T-helper 2 cell treated with Interferon-gamma antibody and Interleukin-4, amounts not matched to agents 100 ng/mL and 5 ng/mL, for 36 hours (primary cell): ENCODE measurements around the gene AAK1. TPM values are rescaled to one million over a fixed set of nuclear protein-coding genes. Genes with fewer than 3 reads are reported as not detected.
"Not testable (repeated sequence)": the region's sequence is repeated elsewhere in the genome, so short reads cannot be mapped to it uniquely, and the experiment has no call there.

ENCODE experiments used
- intact Hi-C: fragments of 100-400 bp; cut with micrococcal nuclease; formaldehyde crosslinking; loops from one replicate; pipeline ENCODE4 v1.15.1; 2023
- total RNA-seq: library from RNA; stranded (reverse); gene quantifications from 2 replicates; pipeline ENCODE4 v1.2.3, GENCODE V29; 2022

The AAK1 gene
- total RNA-seq, result 111 and 113 TPM in 2 replicates

DNA sequence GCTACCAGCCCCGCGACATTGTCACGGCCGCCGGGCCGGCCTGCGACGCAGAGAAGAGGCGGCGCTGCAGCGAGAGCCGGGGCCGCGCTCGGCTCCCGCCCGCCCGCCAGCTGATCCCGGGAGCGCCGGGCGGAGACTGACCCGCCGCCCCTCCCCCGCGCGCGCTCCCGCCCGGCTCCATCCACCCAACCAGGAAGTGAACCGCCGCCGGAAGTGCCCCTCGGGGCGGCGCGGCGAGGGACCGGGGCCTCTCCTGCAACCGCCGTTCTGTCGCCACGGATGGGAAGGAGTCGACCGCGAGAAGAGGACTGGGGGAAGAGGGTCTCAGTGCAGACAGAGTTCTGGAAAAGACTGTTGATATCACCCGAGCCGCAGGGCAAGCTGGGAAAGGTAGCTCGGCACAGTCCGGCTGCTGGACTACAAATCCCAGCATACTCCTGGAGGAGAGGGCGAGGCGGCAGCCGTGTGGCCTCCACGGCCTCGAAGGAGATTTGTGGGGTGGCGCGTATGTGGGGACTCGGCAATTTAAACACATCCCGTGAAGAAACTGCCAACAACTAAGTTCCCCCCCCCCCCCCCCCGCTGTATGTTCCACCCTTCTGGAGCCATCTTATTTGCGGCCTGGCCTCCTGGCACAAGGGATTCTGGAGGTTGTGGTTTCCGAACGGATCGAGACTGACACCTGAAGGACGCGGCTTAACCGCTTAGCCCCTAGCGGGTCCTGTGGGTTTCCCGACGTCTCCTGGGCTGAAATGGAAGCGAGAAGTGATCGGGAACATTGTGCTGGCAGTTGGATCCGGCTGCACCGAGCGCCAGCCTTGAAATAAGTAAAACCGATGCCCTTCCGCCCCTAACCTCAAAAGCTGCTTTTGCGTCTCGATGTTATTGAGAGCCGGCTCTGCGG lies at the start of gene AAK1:
AAK1 (minus strand) TSS at position 138 of the 904 bp plus-strand sequence. CDS start 699 bp downstream, outside the sequence.
- intact Hi-C loops, result loop anchor here (1.0 to 10.0 kb wide), 15 partner anchors 16 to 613 kb away; partner anchors contain the start of genes C2orf42, GFPT1, GMCL1 and PCBP1

DNA sequence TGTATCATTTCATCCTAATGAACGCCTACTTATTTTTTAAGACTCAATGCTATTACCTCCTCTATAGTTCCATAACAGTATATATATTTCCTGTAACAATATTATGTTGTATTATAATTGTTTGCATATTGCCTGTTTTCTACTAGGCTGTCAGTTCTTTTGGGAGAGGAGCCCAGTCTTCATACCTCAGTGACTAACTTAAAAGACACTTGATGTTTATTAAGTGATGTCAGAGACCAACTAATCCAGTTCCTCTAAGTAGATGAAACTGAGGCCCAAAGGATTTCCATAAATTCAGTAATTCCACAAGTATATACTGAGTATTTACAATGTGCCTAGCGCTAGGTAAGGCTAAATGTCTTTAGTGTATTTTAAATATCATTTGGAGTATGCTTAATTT lies 48.9 kb upstream of the AAK1 start:
- intact Hi-C loops, result no loop called here

DNA sequence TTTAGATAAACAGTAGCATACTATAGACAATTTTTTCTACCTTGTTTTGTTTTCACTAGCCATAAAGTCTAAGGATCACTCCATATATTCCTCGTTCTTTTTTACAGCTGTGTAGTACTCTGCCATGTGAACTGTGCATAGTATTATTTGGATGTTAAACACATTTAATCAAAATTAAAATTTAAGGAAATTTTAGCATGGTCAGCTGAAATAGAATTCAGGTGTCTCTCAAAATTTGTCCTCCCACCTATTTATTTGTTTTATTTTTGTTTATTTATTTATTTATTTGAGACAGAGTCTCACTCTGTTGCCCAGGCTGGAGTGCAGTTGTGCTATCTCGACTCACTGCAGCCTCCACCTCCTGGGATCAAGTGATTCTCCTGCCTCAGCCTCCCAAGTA lies 46.4 kb upstream of the AAK1 start:
- intact Hi-C loops, result no loop called here

DNA sequence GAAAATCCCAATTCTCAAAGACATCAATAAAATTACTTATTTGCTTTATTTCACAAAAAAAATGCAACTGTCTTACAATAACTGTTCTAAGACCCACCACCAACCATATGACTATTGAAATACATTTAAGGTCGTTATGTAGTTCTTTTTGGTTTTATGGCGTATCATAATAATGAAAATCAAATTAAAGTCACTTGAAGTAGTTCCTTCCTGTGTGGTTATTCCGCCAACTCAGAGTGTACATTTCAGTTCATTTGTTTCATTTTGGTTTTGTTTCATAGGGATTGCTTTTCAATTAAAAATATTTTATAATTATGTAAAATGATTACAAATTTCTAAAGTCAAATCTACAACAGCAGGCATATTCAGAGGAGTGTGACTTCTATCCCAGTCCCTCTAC lies 45.9 kb upstream of the AAK1 start:
- intact Hi-C loops, result no loop called here

DNA sequence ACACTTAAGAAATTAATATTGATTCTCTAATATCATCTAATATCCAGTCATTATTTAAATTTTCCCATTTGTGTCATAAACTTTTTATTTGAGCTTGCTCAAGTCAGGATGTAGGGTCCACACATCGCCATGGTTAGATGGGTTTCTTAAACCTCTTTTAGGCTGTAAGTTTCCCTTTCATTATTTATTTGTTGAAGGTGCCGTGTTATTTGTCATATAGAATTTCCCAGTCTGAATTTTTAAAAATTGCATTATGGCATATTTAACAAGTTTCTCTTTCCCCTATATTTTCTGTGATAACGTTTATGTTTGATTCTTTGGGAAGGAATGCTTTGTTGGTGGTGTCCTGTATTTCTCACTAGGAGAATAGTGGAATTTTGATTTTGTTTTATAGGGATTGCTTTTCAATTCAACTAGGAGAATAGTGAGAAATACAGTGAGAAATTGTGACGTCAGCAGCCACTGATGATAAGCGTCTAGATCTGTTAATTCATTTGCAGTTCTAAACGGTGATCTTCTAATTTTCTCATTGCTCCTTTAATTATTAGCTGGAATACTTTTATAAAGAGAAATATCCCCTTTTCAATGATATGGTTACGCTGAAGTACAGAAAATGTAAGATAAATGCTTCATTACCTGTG lies 44.6 kb upstream of the AAK1 start:
- intact Hi-C loops, result no loop called here

DNA sequence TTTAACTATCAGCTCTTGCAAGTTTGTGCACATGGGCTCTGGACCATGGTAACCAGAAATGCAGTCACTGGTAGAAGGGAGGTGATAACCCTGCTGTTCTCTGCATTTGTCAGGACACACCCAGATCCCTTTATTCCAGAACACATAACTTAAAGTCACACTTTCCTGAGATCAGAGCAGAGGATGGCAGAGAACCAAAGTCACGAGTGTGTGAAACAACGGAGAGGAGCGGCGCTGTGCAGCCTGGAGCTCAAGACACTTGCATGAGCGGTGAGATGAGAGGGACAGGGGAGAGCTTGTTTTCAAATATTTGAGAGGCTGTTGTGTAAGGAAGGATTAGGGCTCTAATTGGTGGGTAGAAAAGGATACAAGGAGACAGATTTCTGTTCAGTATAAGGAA lies 43.3 kb upstream of the AAK1 start:
- intact Hi-C loops, result no loop called here

DNA sequence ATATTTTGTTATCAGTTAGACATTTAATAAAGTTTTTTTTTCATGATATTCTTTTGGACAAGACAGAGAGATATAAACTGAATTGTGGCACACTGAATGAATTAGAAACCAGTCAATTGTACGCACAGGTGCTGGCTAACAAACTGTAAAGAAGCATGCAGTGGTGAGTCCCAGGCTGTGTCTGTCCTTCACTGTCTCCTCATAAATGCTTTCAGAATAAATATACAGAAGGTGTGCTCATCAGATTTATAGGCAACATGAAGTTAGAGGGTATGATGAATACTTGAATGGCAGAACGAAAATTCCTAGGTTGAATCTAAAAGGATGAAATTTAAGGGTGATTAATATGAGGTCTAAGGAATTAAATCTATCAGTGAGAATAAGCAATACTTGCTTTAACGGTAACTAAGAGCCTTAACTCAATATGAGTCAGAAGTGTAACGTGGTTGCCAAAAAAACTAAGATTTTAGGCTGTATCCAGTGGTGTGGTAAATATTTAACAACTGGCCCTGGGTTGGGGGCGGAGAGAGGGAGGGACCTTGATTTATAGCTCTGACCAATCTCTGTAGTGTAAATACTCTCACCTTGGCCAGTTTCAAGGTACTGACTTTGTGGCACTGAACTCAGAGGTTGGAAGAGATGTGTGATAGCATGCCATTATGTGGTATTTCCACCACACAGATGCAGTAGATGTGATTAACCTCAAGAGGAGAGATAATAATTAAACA lies 41.9 kb upstream of the AAK1 start:
- intact Hi-C loops, result loop anchor here (2.0 kb wide), 1 partner anchor 41 kb away; no protein-coding TSS in a partner anchor

DNA sequence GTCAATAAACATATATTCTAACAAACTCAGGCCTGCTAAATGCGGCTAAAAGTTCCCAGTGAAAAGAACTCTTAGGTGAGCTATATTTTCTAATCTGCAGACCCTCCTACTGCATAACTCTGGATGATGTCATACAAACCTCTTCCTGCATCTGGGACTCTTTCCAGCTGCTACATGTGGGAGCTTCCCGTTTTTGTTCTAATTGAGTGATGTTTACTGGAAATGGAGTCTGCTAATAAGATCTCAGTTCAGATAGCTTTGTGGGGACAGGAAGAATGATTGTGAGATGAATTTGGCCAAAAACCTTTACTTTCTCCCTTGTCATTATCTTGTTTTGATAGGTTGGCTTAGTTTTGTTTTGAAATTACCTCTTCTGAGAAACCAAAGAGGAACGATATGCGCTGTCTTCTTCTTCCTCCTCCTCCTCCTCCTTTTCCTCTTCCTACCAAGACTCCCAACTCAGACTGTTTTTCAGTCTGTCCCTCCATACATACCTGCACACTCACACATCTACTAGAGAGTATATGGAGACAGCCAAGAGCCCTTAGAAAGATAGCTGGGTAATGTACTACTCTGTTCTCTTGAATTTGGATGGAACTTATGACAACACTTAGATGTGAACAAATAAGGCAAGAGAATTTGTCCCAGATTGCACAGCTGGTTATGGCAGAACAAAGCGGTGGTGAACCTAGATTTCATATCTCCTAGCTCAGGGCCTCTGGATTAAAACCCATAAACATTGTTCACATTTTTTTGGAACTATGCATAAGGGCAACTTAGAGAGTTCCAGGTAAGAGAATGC lies 39.8 kb upstream of the AAK1 start:
- intact Hi-C loops, result no loop called here

DNA sequence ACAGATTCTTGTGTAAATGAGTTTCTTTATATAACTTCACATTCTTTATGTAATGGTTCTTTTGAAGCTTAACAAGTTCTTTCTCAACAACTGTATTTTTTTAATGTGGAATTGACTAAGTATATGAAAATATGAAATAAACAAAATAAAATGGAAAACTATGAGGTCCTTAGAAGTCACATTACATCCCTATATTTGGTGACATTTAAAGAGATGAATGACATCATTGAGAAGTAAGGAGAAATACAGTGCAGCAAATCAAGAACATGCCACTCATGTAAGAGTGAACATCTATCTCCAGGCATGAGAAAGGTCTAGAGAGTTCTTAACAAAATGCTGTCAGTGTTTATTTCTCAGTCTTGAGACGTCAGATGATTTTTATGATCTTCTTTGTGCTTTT lies 39.0 kb upstream of the AAK1 start:
- intact Hi-C loops, result no loop called here

DNA sequence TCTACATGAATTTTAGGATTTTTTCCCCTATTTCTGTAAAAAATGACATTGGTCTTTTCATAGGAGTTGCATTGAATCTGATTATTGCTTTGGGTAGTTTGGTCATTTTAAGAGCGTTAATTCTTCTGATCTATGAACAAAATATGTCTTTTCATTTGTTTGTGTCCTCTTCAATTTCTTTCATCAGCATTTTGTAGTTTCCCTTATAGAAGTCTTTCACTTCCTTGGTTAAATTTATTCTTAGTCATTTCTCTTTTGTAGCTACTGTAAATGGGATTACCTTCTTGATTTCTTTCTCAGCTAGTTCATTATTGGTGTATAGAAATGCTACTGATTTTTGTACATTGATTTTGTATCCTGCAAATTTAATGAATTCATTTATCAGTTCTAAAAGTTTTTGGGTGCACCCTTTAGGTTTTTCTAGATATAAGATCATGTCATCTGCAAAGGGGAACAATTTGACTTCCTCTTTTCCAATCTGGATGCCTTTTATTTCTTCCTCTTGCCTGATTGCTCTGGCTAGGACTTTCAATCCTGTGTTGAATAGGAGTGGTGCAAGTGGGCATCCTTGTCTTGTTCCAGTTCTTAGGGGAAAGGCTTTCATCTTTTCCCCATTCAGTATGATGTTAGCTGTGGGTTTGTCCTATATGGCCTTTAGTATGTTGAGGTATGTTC lies 36.6 kb upstream of the AAK1 start:
- intact Hi-C loops, result no loop called here

DNA sequence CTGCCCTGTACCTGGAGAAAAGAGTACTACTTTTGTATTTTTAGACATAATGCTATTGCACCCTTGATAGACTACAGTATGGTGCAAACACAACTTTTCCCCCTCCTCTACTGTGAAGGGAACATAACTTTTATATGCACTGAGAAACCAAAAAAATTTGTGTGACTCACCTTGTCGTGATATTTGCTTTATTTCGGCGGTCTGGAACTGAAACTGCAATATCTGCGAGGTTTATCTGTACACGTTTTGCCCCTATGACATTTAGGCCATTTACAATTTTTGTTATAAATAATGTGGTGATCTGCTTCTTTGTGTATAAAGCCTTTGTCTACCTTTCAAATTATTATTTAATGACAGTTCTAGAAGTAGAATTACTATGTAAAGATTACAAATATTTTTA lies 34.4 kb upstream of the AAK1 start:
- intact Hi-C loops, result no loop called here

DNA sequence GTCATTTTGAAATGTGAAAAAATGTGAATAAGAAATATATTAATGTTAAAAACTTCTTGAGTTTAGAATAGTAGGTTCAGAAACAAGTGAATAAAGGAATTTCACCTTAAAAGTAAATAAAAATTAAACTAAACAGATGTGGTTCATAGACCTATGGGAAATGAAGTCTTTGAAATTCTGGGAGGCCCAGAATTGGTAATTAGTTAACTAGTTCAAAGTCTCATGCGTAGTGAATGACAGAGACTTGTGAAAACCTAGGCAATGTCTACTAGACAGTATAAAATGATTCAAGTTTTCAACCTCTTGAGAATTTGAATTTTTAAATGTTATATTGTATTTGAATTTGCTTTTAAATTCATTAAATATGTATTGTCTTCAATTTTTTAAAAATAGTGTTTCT lies 32.6 kb upstream of the AAK1 start:
- intact Hi-C loops, result no loop called here

DNA sequence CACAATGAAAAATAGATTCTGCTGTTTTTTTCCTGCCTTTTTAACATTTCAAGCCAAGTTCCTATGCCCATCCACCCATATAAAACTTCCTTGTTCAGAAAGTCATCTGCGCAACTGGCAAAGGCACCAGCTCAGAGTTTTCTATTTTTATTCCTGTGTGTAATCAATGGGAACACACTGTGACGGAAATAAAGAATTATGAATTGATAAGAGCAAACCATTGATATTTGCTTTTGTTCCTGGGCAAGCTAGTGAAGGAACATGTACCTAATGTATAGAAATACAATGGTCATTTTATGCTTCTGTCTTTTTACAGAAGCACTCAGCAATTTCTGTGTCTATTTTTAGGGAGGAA lies 30.8 kb upstream of the AAK1 start:
- intact Hi-C loops, result loop anchor here (2.0 kb wide), 1 partner anchor 29 kb away; no protein-coding TSS in a partner anchor

DNA sequence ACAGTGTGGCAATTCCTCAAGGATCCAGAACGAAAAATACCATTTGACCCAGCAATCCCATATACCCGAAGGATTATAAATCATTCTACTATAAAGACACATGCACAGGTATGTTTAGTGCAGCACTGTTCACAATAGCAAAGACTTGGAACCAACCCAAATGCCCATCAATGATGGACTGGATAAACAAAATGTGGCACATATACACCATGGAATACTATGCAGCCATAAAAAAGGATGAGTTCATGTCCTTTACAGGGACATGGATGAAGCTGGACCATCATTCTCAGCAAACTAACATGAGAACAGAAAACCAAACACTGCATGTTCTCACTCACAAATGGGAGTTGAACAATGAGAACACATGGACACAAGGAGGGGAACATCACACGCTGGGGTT lies 29.6 kb upstream of the AAK1 start:
- intact Hi-C loops, result not testable (repeated sequence)

DNA sequence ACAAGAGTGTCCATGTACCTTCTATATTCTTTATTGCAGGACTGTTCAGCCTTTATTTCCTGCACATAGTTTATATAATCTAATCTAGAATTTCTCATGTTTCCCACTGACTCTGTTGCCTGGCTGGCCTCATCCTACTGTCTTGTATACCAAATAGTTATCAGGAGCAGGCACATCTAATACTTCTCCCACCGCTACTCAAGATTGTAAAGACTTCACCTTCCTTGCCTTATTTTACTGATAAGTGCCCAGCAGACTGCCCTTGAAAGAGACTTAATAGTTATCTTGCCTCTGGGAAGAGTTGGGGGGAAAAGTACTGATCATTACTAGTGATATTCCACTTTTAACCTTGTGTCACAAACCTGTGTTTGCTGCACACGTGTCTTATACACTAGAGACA lies 26.1 kb upstream of the AAK1 start:
- intact Hi-C loops, result no loop called here

DNA sequence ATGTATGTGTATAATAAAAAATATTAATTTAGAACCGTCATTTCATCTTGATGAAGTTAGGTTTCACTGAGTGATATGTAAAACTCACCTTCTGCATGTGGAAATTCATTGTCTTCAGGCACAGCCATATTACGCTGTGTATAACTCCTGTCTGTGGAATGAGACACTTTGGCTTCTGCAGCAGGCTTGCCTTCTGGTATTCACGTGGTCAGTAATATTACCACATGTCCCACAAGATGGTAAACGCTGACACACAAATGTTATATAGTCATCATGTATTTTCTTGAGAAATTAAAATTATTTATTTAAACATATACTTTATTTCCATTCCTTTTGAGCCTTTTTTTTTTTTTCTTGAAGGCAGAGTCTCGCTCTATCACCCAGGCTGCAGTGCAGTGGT lies 25.1 kb upstream of the AAK1 start:
- intact Hi-C loops, result no loop called here

DNA sequence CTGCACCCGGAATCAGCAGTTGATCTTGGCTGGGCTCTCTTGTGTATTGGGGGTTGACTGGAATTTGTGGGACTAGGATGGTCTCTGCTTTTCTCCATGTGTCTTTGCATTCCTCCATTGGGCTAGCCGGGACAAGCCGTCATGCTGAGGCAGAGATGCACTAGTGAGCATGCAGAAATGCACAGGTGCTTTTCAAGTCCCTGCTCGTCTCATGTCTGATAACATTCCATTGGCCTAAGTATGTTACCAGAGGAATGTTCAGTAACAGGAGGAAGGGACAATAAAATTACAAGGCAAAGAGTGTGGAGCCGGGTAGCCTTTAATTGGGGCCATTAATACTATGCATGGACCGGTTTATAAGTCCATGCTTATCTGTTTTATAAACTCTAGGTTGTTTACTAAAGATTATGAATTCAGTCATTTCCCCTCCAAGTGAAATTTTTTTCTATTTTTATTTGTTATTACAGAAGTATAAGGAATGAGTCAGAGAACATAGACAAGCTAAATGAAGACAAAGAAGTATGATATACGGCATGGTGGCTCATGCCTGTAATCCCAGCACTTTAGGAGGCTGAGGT lies 24.4 kb upstream of the AAK1 start:
- intact Hi-C loops, result no loop called here

DNA sequence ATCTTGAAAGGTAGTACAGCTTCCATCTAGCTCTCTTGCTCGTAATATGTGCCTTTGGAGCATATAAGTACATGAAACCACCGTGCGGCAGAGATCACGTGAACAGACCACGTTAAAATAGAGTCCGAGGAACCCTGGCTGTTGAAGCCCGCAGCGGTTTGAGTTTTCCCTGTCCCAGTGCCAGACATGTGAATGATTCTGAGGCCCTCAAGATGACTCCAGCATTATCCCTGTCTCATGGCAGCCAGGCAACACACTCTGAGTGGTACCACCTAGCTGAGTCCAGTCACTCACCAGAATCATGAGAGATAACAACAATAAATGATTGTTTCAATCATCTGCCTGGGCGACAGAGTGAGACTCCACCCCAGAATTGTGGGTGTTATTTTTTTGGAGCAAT lies 21.6 kb upstream of the AAK1 start:
- intact Hi-C loops, result no loop called here

DNA sequence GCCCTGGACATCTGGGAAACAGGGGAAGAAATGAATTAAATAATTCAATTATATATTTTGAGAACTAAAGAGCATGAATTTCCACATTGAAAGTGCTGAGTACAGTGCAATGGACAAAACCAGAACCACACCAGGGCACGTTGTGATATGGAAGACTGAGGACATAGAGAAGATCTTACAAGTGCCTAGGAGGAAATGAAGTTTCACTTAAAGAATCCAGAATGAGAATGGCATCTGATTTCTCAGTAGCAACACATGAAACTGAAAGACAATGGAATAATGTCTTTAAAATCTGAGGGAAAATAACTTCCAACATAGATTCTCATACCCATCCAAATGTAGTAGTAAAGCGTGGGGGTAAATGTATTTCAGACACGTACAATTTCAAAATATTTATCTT lies 20.3 kb upstream of the AAK1 start:
- intact Hi-C loops, result no loop called here

DNA sequence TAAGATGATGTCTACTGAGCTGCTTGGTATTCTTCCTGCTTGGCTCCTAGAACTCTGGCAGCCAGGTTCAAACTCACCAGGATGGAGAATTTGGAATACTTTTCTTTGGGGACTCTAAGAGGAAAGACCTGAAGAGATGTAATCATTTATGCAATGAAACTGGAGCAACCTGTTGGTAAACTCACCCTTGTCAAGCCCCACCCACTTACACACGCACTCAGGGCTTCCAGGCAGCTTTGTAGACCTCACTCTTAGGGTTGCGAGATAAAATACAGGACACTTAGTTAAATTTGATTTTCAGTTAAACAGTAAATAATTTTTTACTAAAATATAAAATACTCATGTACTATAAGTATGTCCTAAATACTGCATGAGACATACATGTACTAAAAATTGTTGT lies 19.0 kb upstream of the AAK1 start:
- intact Hi-C loops, result not testable (repeated sequence)
